Fibroblast of lung (primary cell): Measurements from ENCODE around the gene TBX4. TPM values are rescaled to one million over a fixed set of nuclear protein-coding genes. Genes with fewer than 3 reads are reported as not detected.
A peak's percentile ranks its signal among the peaks of the same experiment; 100 is the strongest.

Experiments
- DNase-seq, 2 donors: peaks; one replicate each; pipeline versions ENCODE4 v3.0.0 to v3.0.0-alpha.2; 2010; ENCODE audit warnings: low read depth in 2 of 2
- H2AFZ ChIP-seq: 2 replicates; pipeline ENCODE4 v1.5.1; 2012; ENCODE audit warnings: low read length, control low read depth, inconsistent platforms
- H3K27ac ChIP-seq: 2 replicates; pipeline ENCODE4 v1.5.1; 2011; ENCODE audit warnings: low read length, control low read depth; ENCODE audit not compliant: insufficient read depth
- H3K27me3 ChIP-seq: 2 replicates; pipeline ENCODE4 v1.5.1; 2011; ENCODE audit warnings: mild to moderate bottlenecking, low read length; ENCODE audit not compliant: control insufficient read depth, insufficient read depth
- H3K36me3 ChIP-seq: 2 replicates; pipeline ENCODE4 v1.5.1; 2011; ENCODE audit warnings: low read length; ENCODE audit not compliant: control insufficient read depth, insufficient read depth
- H3K4me1 ChIP-seq: 2 replicates; pipeline ENCODE4 v1.5.1; 2011; ENCODE audit warnings: low read length; ENCODE audit not compliant: control insufficient read depth, insufficient read depth; ENCODE audit errors: extremely low read depth
- H3K4me2 ChIP-seq: 2 replicates; pipeline ENCODE4 v1.5.1; 2011; ENCODE audit warnings: low read length, control low read depth; ENCODE audit not compliant: insufficient read depth; ENCODE audit errors: extremely low read depth
- H3K4me3 ChIP-seq, 4 experiments: fragments of 200-600 bp in 1 of 4; sonication (generic) in 1 of 4; replicated peaks in 1 of 4; 2 replicates each; pipeline ENCODE4 v1.5.1; 2011 to 2016; ENCODE audit warnings: low read length in 4 of 4, low read depth in 3 of 4, mild to moderate bottlenecking in 3 of 4, control low read depth in 2 of 4, inconsistent platforms in 1 of 4, mixed read lengths in 1 of 4; ENCODE audit not compliant: insufficient read depth in 1 of 4; ENCODE audit errors: control extremely low read depth in 1 of 4
- H3K79me2 ChIP-seq: 2 replicates; pipeline ENCODE4 v1.5.1; 2012; ENCODE audit warnings: mild to moderate bottlenecking, low read length, inconsistent platforms; ENCODE audit not compliant: control insufficient read depth, insufficient read depth
- H3K9ac ChIP-seq: 2 replicates; pipeline ENCODE4 v1.5.1; 2011; ENCODE audit warnings: mild to moderate bottlenecking, low read length, control low read depth; ENCODE audit not compliant: insufficient read depth
- H3K9me3 ChIP-seq: 2 replicates; pipeline ENCODE4 v1.5.1; 2012; ENCODE audit warnings: low read depth, low read length; ENCODE audit not compliant: control insufficient read depth, insufficient read depth
- H4K20me1 ChIP-seq: 2 replicates; pipeline ENCODE4 v1.5.1; 2011; ENCODE audit warnings: low read length; ENCODE audit not compliant: control insufficient read depth, insufficient read depth; ENCODE audit errors: extremely low read depth
- CTCF ChIP-seq, 2 donors: IDR thresholded peaks in 1 of 2; conservative IDR thresholded peaks in 1 of 2; 1 replicate in 1 of 2; 2 replicates in 1 of 2; pipeline ENCODE4 v1.5.1; 2011 to 2012; ENCODE audit warnings: low read length in 2 of 2, control low read depth in 1 of 2, inconsistent platforms in 1 of 2, low read depth in 1 of 2, mild to moderate bottlenecking in 1 of 2
- EZH2 ChIP-seq: IDR thresholded peaks from 2 replicates; pipeline ENCODE4 v1.5.1; 2012; ENCODE audit warnings: low read length, control low read depth, mild to moderate bottlenecking; ENCODE audit errors: missing control alignments
- polyA plus RNA-seq, 2 donors: library from polyadenylated mRNA; depleted of rRNA in 1 of 2; stranded (reverse) in 1 of 2; unstranded in 1 of 2; fragments of >200 nt; gene quantifications; 2 replicates each; pipeline ENCODE4 v1.2.1, GENCODE V29; 2011 to 2012; ENCODE audit warnings: missing spikeins in 1 of 2
- total RNA-seq: library from RNA; depleted of rRNA; stranded (reverse); fragments of >200 nt; gene quantifications from 2 replicates; pipeline ENCODE4 v1.2.1, GENCODE V29; 2014

Gene TBX4
- total and polyA plus RNA-seq, 2 donors (not counting 1 experiment from before 2014, with no cell fraction given) = 44.1 to 93.9 TPM

DNA sequence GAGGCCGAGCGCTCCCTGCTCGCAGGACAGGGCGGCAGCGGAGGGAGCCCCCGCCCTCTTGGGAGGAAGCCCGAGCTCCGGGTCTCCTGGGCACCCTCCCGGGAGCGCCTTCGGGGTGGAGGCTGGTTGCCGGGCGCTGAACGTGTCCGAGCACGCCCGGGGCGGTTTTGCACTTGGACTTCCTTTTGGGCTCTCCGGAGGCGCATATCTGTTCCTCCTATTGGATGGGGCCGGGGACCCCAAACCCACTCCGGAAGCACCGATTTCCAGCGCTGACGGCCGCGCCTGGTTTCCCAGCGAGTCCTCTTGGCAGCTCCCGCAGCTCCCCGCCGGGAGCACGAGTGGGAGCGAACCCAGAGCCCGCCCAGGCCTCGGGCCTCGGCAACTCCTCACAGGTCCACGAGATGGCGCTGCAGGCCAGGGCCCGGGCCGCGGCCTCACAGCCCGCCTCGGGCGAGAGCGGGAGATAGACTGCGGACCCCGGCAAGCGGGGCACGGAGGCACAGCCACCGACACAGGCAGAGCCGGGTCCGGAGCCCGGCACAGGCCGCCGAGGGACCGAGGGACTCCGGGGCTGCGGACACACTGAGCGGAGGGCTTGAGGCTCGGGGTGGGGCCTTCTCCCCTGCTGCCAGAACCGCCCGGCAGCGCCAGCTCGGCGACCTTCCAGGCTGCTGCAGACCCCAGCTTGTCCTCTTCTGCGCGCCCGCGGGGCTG, 39.9 kb upstream of the TBX4 start:
- H3K4me1 ChIP-seq = peaks cover 41% of the 10 kb centered on the region
- DNase-seq = peak; percentile 80 to 90

GRCh38 chr17:61412860-61413660, 39.2 kb upstream of the TBX4 start:
- Histone ChIP-seq H3K79me2 (peaks cover 41% of the 10 kb centered on the region), H3K9ac (peak overlapping the region; percentile 87), H3K4me3 (peak overlapping the region; percentile 60 to 81 (median 67)), H4K20me1 (no peaks in the 10 kb centered on the region), H3K27ac (peak overlapping the region; percentile 89), H3K4me1 (peaks cover 35% of the 10 kb centered on the region), H3K27me3 (no peaks in the 10 kb centered on the region), H2AFZ (no peak overlapping the region), H3K36me3 (peaks cover 9% of the 10 kb centered on the region), H3K9me3 (no peaks in the 10 kb centered on the region), H3K4me2 (peak overlapping the region; percentile 92)
- TF ChIP-seq EZH2 (no peak), CTCF (conservative IDR thresholded peaks at IDR 0.05 in 1 of 2, IDR thresholded peaks at IDR 0.05 in 1 of 2; ENCODE audit: low read depth in 1 of 2, low read length in 2 of 2) (no peak)
- peak in 1 of 2 donors; percentile 28 for DNase-seq

More for the DNA sequence above, 39.9 kb upstream of the TBX4 start:
- Histone ChIP-seq H3K79me2 (peaks cover 49% of the 10 kb centered on the region), H4K20me1 (no peaks in the 10 kb centered on the region), H3K9ac (peak overlapping the region; percentile 87), H3K4me2 (peak overlapping the region; percentile 92), H3K4me3 (peak overlapping the region; percentile 49 to 81 (median 67)), H3K36me3 (peaks cover 16% of the 10 kb centered on the region), H3K27me3 (no peaks in the 10 kb centered on the region), H3K9me3 (no peaks in the 10 kb centered on the region), H3K27ac (peak overlapping the region; percentile 89), H2AFZ (no peak overlapping the region)
- no peak for TF ChIP-seq EZH2
- TF ChIP-seq CTCF (conservative IDR thresholded peaks at IDR 0.05 in 1 of 2, IDR thresholded peaks at IDR 0.05 in 1 of 2; ENCODE audit: low read depth in 1 of 2, low read length in 2 of 2) = peak; percentile 79 to 93

DNA sequence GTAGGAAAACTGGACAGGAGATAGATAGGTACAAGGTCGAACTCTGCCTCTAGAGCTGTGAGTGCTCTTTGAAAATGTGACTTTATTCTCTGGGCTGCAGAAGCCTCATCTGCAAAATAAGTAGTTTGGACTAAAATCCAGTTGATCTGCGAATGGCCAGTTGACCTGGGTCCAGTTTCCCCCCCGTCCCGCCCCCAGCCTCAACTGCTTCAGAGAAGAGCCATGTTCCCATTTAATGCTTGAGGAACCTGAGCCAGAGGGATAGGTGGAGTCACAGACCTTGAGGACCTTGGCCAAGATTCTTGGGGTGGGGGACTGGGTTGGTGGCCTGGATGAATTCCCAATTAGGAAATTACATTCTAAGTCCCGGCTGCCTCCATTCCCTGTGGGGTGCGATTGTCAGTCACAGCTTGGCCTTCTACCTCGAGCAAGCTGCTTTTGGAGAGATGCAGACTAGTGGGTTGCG, 38.5 kb upstream of the TBX4 start:
- DNase-seq = peak in 1 of 2 donors; percentile 20
- H4K20me1 ChIP-seq = no peaks in the 10 kb centered on the region
- peaks cover 35% of the 10 kb centered on the region for H3K79me2 ChIP-seq
- H3K4me3 ChIP-seq = peak overlapping the region; percentile 60 to 81 (median 67)
- peak overlapping the region; percentile 89 for H3K27ac ChIP-seq
- H3K9me3 ChIP-seq = no peaks in the 10 kb centered on the region
- no peak for TF ChIP-seq CTCF (conservative IDR thresholded peaks at IDR 0.05 in 1 of 2, IDR thresholded peaks at IDR 0.05 in 1 of 2; ENCODE audit: low read depth in 1 of 2, low read length in 2 of 2)
- no peak for TF ChIP-seq EZH2
- no peak overlapping the region for H2AFZ ChIP-seq
- peak overlapping the region; percentile 92 for H3K4me2 ChIP-seq
- H3K27me3 ChIP-seq = no peaks in the 10 kb centered on the region
- peak overlapping the region; percentile 87 for H3K9ac ChIP-seq
- peaks cover 34% of the 10 kb centered on the region for H3K4me1 ChIP-seq
- H3K36me3 ChIP-seq = peaks cover 2% of the 10 kb centered on the region
